Activated CD8-positive, alpha-beta T cell treated with anti-CD3 and anti-CD28 coated beads for 36 hours (primary cell): ENCODE results near the gene GPC4. TPM values are rescaled to one million over a fixed set of nuclear protein-coding genes. Genes with fewer than 3 reads are reported as not detected.

Source experiments
- ATAC-seq: fragments of 200-7000 bp; cut with Tn5 transposase; one replicate; pipeline ENCODE4 v1.10.0; 2021; ENCODE audit warnings: mild to moderate bottlenecking, moderate library complexity
- CTCF ChIA-PET: fragments of 350-600 bp; sonication (Branson Sonifier 250); formaldehyde crosslinking; loops from one replicate; lab custom pipeline; 2021; ENCODE audit warnings: antibody characterized with exemption; lab: Charles Lee
- POLR2A ChIA-PET: fragments of 350-600 bp; sonication (Branson Sonifier 250); formaldehyde crosslinking; loops from one replicate; lab custom pipeline; 2021; ENCODE audit warnings: antibody characterized with exemption; lab: Charles Lee
- DNase-seq: peaks from one replicate; pipeline ENCODE4 v3.0.0-alpha.2; 2020
- H3K27ac Mint-ChIP-seq: one replicate; pipeline ENCODE4 v1.8.0; 2021; ENCODE audit warnings: mild to moderate bottlenecking, mixed read lengths
- H3K27me3 Mint-ChIP-seq: one replicate; pipeline ENCODE4 v1.8.0; 2021; ENCODE audit warnings: mixed read lengths
- H3K36me3 Mint-ChIP-seq: one replicate; pipeline ENCODE4 v1.8.0; 2021; ENCODE audit warnings: low read depth, mixed read lengths
- H3K4me1 Mint-ChIP-seq: one replicate; pipeline ENCODE4 v1.8.0; 2021; ENCODE audit warnings: low read depth, mixed read lengths
- H3K4me3 Mint-ChIP-seq: one replicate; pipeline ENCODE4 v1.8.0; 2021; ENCODE audit warnings: mild to moderate bottlenecking, moderate library complexity, mixed read lengths
- H3K9me3 Mint-ChIP-seq: one replicate; pipeline ENCODE4 v1.8.0; 2021; ENCODE audit warnings: mixed read lengths
- CTCF ChIP-seq: fragments of 200-600 bp; IDR thresholded peaks from one replicate; pipeline ENCODE4 v1.8.0; 2022; ENCODE audit warnings: antibody characterized with exemption, mild to moderate bottlenecking
- intact Hi-C: fragments of 100-400 bp; cut with micrococcal nuclease; formaldehyde crosslinking; loops from one replicate; pipeline ENCODE4 v1.10.0; 2022
- total RNA-seq, 2 experiments: library from RNA; stranded (reverse); gene quantifications; one replicate each; pipeline ENCODE4 v1.2.3, GENCODE V29; 2021

The GPC4 gene
- total RNA-seq, 2 experiments from 2014 or later, result not detected

GRCh38 chrX:133392671-133393070 lies 22.6 kb downstream of the GPC4 start:
- ChIA-PET POLR2A (no interaction called here), CTCF (no interaction called here)
- H3K36me3 Mint-ChIP-seq, result no peaks in the 10 kb centered on the region
- H3K9me3 Mint-ChIP-seq, result no peaks in the 10 kb centered on the region
- ATAC-seq, result no peak
- H3K4me1 Mint-ChIP-seq, result no peaks in the 10 kb centered on the region
- DNase-seq, result no peak
- no peak for TF ChIP-seq CTCF
- H3K27me3 Mint-ChIP-seq, result no peaks in the 10 kb centered on the region
- H3K4me3 Mint-ChIP-seq, result no peak overlapping the region
- intact Hi-C loops, result no loop called here
- H3K27ac Mint-ChIP-seq, result no peak overlapping the region

GRCh38 chrX:133391111-133391510 lies 24.2 kb downstream of the GPC4 start:
- Mint-ChIP-seq H3K27me3 (no peaks in the 10 kb centered on the region), H3K4me3 (no peak overlapping the region), H3K27ac (no peak overlapping the region), H3K36me3 (no peaks in the 10 kb centered on the region), H3K4me1 (no peaks in the 10 kb centered on the region), H3K9me3 (no peaks in the 10 kb centered on the region)
- ATAC-seq (no peak), DNase-seq (no peak)
- intact Hi-C loops, result no loop called here
- CTCF ChIA-PET, result no interaction called here
- POLR2A ChIA-PET, result no interaction called here
- TF ChIP-seq CTCF, result no peak

- ChIA-PET POLR2A (no interaction called here), CTCF (no interaction called here)
- no peak for DNase-seq
- no peak for ATAC-seq
- TF ChIP-seq CTCF, result no peak
- intact Hi-C loops, result no loop called here
- H3K4me3 Mint-ChIP-seq, result no peak overlapping the region
- no peaks in the 10 kb centered on the region for H3K36me3 Mint-ChIP-seq
- no peaks in the 10 kb centered on the region for H3K27me3 Mint-ChIP-seq
- H3K9me3 Mint-ChIP-seq, result no peaks in the 10 kb centered on the region
- H3K27ac Mint-ChIP-seq, result no peak overlapping the region
- no peaks in the 10 kb centered on the region for H3K4me1 Mint-ChIP-seq
Observed at GRCh38 chrX:133390676-133391075, 24.6 kb downstream of the GPC4 start.

- DNase-seq (no peak), ATAC-seq (no peak)
- CTCF ChIA-PET, result no interaction called here
- Mint-ChIP-seq H3K9me3 (no peaks in the 10 kb centered on the region), H3K4me3 (no peak overlapping the region), H3K27me3 (no peaks in the 10 kb centered on the region), H3K4me1 (no peaks in the 10 kb centered on the region), H3K36me3 (no peaks in the 10 kb centered on the region), H3K27ac (no peak overlapping the region)
- intact Hi-C loops, result no loop called here
- POLR2A ChIA-PET, result no interaction called here
- no peak for TF ChIP-seq CTCF
Observed at GRCh38 chrX:133389975-133390374, 25.3 kb downstream of the GPC4 start.

- Mint-ChIP-seq H3K36me3 (no peaks in the 10 kb centered on the region), H3K4me3 (no peak overlapping the region), H3K27ac (no peak overlapping the region), H3K27me3 (peaks cover 1% of the 10 kb centered on the region), H3K9me3 (no peaks in the 10 kb centered on the region), H3K4me1 (no peaks in the 10 kb centered on the region)
- POLR2A ChIA-PET, result no interaction called here
- DNase-seq (no peak), ATAC-seq (no peak)
- CTCF ChIA-PET, result no interaction called here
- TF ChIP-seq CTCF, result no peak
- intact Hi-C loops, result no loop called here
Observed at GRCh38 chrX:133384454-133384853, 30.8 kb downstream of the GPC4 start.
